Activated CD4-positive, alpha-beta T cell treated with anti-CD3 and anti-CD28 coated beads, Interleukin-2, amount 10 ng/mL, durations not matched to agents 24 days and 14 days (primary cell): ENCODE results near the gene ANKIB1. TPM values are rescaled to one million over a fixed set of nuclear protein-coding genes. Genes with fewer than 3 reads are reported as not detected.

Source experiments
- DNase-seq: peaks from one replicate; pipeline ENCODE4 v3.0.0; 2022
- H3K27ac Mint-ChIP-seq: one replicate; pipeline ENCODE4 v1.8.0; 2022; ENCODE audit warnings: mild to moderate bottlenecking, mixed read lengths
- H3K27me3 Mint-ChIP-seq: one replicate; pipeline ENCODE4 v1.8.0; 2022; ENCODE audit warnings: mixed read lengths
- H3K36me3 Mint-ChIP-seq: one replicate; pipeline ENCODE4 v1.8.0; 2022; ENCODE audit warnings: low read depth, mild to moderate bottlenecking, mixed read lengths
- H3K4me1 Mint-ChIP-seq: one replicate; pipeline ENCODE4 v1.8.0; 2021; ENCODE audit warnings: mixed read lengths
- H3K4me3 Mint-ChIP-seq: one replicate; pipeline ENCODE4 v1.8.0; 2022; ENCODE audit warnings: mild to moderate bottlenecking, moderate library complexity, mixed read lengths
- H3K9me3 Mint-ChIP-seq: one replicate; pipeline ENCODE4 v1.8.0; 2021; ENCODE audit warnings: mixed read lengths
- intact Hi-C: fragments of 100-400 bp; cut with micrococcal nuclease; formaldehyde crosslinking; loops from one replicate; pipeline ENCODE4 v1.15.1; 2023
- total RNA-seq: library from RNA; stranded (reverse); gene quantifications from 2 replicates; pipeline ENCODE4 v1.2.3, GENCODE V29; 2022

ANKIB1 gene, protein sequence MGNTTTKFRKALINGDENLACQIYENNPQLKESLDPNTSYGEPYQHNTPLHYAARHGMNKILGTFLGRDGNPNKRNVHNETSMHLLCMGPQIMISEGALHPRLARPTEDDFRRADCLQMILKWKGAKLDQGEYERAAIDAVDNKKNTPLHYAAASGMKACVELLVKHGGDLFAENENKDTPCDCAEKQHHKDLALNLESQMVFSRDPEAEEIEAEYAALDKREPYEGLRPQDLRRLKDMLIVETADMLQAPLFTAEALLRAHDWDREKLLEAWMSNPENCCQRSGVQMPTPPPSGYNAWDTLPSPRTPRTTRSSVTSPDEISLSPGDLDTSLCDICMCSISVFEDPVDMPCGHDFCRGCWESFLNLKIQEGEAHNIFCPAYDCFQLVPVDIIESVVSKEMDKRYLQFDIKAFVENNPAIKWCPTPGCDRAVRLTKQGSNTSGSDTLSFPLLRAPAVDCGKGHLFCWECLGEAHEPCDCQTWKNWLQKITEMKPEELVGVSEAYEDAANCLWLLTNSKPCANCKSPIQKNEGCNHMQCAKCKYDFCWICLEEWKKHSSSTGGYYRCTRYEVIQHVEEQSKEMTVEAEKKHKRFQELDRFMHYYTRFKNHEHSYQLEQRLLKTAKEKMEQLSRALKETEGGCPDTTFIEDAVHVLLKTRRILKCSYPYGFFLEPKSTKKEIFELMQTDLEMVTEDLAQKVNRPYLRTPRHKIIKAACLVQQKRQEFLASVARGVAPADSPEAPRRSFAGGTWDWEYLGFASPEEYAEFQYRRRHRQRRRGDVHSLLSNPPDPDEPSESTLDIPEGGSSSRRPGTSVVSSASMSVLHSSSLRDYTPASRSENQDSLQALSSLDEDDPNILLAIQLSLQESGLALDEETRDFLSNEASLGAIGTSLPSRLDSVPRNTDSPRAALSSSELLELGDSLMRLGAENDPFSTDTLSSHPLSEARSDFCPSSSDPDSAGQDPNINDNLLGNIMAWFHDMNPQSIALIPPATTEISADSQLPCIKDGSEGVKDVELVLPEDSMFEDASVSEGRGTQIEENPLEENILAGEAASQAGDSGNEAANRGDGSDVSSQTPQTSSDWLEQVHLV
- 54.3 and 55.7 TPM in 2 replicates for total RNA-seq

DNA sequence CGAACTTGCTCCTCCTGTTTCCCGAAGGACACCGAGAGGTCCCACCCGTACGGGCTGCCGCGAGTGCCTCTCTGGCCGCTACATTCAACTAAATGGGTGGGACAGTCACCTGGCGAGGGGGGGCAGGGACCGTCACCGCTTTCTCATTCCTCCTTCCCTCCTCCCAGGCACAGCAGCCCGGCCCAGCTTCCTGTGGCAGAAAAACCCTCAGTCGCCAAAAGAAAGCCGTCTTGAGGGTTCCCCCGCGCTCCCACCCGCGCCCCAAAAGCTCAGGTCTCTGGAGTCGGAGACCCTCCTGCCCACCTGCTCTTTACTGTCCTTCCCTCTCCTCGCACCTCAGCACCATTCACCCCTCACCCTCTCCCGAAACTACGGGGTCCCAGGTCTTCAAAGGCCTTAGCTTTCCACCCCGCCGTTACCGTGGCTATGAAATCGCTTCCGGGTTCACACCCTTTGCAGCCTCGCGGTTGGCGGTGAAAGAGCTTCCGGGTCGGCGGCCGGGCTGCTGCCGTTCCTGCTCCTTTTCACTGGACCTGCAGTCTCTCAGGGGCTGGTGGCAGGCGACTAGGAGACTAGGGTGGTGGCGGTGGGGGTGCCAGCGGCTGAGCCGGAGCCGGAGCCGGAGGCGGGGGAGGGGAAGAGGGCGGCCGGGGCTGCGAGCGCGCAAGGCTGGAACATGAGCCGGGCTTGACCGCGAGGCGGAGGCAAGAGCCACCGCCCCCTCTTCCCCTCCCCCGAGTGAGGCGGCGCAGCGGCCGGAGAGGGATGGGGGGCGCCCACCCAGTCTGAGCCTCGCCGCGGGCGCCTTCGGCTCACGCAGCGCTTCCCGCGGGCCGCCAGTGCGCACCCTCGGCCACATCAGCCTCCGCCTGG is at the start of gene ANKIB1, which contains the start of gene KRIT1:
ANKIB1 (plus strand) TSS at position 488 of the 873 bp plus-strand sequence. CDS start 49,005 bp downstream, outside the sequence.
KRIT1 (minus strand) TSS at position 428 of the 873 bp plus-strand sequence. CDS start 3,779 bp downstream, outside the sequence.
- peak; percentile 96 for DNase-seq
- Mint-ChIP-seq H3K27ac (peak within 1 kb of the TSS; percentile 99), H3K4me3 (peak within 1 kb of the TSS; percentile 98), H3K9me3 (no peaks in the 10 kb centered on the region), H3K36me3 (peaks cover 7% of the 10 kb centered on the region), H3K27me3 (no peaks in the 10 kb centered on the region), H3K4me1 (peaks cover 32% of the 10 kb centered on the region)
- intact Hi-C loops = loop anchor here (1.0 to 10.0 kb wide), 9 partner anchors 67 to 872 kb away; partner anchors contain the start of genes AKAP9, CYP51A1, GATAD1 and LRRD1

DNA sequence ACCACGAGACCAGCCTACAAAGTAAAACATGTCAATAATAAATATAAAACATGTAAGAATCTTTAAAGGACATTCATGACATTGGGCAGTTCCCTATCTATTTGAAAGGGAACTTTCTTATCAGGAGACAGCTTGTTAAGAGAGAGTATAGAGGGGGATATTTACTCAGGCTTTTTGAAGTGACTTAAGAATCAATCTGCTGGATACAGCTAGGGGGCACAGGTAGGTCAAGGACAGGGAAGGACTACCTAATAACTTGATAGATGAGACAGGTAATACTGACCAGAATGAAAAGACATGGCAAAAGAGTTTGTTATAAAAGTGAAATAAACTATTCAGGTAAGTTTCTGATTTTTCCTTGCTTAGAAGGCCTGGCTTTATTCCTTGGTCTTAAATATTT is 45.0 kb upstream of the ANKIB1 start:
- Mint-ChIP-seq H3K9me3 (peaks cover under 1% of the 10 kb centered on the region), H3K27me3 (no peaks in the 10 kb centered on the region), H3K27ac (no peak overlapping the region), H3K4me1 (no peaks in the 10 kb centered on the region), H3K4me3 (no peak overlapping the region), H3K36me3 (peaks cover 48% of the 10 kb centered on the region)
- intact Hi-C loops = no loop called here
- DNase-seq = no peak

DNA sequence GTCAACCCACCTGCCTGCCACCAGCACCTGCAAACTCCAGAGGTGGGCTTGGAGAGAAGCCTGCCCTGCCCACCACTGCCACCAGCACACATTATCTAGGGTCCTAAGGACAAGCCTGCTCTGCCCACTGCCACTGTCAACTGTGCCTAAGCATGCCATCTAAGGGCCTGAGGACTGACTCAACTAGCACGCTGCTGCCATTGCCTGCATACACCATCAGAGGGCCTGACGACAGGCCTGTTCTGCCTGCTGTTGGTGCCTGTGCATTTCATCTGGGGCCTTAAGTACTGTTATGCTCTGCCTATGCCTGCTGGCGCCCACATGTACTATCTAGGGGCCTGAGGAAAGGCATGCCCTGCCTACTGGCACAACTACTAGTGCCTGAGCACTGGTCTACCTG is 39.8 kb upstream of the ANKIB1 start:
- Mint-ChIP-seq H3K4me1 (peaks cover 13% of the 10 kb centered on the region), H3K36me3 (peaks cover 75% of the 10 kb centered on the region), H3K27me3 (no peaks in the 10 kb centered on the region), H3K4me3 (no peak overlapping the region), H3K27ac (no peak overlapping the region), H3K9me3 (peaks cover 25% of the 10 kb centered on the region)
- no peak for DNase-seq
- intact Hi-C loops = no loop called here

DNA sequence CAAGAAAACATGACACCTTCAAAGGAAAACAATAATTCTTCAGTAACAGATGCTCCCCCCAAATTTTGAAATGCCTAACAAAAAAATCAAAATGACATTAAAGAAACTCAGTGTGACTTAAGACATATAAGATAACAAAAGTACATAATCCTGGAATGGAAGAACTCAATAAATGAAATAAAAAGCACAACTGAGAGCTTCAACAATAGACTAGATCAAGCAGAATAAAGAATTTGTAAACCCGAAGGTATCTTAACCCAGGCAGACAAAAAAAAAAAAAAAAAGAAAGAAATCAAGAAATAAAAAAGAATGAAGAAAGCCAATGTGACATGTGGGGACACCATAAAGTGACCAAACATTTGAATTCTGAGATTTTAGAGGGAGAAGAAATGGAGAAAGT is 39.1 kb upstream of the ANKIB1 start:
- DNase-seq = no peak
- H3K36me3 Mint-ChIP-seq = peaks cover 77% of the 10 kb centered on the region
- intact Hi-C loops = no loop called here
- peaks cover 15% of the 10 kb centered on the region for H3K4me1 Mint-ChIP-seq
- H3K4me3 Mint-ChIP-seq = no peak overlapping the region
- no peaks in the 10 kb centered on the region for H3K27me3 Mint-ChIP-seq
- H3K27ac Mint-ChIP-seq = no peak overlapping the region
- H3K9me3 Mint-ChIP-seq = peaks cover 29% of the 10 kb centered on the region

DNA sequence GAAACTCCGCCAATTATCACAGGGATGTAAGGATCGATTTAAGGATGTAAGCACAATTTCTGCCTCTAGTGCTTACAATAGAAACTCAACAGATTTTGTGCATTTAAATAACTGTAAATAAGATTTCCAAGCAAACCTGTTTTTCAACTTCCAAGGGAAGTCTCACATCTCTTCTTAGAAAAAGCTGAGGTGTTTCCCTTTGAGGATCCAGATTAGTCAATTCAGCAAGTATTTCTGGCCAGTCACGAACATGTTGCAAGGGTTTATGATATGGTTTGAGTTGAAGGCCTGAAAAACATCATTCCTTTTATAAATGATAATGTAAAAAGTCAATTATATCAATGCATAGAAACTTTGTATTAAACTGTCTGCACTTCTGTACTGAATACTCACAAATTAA is 24.0 kb upstream of the ANKIB1 start:
- Mint-ChIP-seq H3K4me1 (no peaks in the 10 kb centered on the region), H3K9me3 (no peaks in the 10 kb centered on the region), H3K4me3 (no peak overlapping the region), H3K27ac (no peak overlapping the region), H3K27me3 (no peaks in the 10 kb centered on the region), H3K36me3 (peaks cover 58% of the 10 kb centered on the region)
- no peak for DNase-seq
- intact Hi-C loops = no loop called here

DNA sequence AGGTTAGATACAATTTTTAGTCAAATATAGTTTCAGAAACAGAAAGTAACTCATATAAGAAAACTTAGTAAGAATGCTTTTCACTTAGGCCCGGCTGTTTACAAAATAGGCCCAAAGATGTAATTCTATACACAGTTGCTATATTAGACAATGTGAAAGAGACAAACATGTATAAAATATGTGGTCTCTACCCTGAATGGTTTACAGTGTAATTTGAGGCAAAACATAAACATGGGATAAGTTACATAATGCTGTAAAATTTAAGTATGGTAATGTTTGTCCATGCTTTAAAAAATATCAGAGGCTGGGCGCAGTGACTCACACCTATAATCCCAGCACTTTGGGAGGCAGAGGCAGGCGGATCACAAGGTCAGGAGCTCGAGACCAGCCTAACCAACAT is 18.8 kb upstream of the ANKIB1 start:
- Mint-ChIP-seq H3K4me3 (no peak overlapping the region), H3K27ac (no peak overlapping the region), H3K9me3 (peaks cover 4% of the 10 kb centered on the region), H3K4me1 (peaks cover 11% of the 10 kb centered on the region), H3K36me3 (peaks cover 56% of the 10 kb centered on the region), H3K27me3 (no peaks in the 10 kb centered on the region)
- intact Hi-C loops = no loop called here
- DNase-seq = no peak

DNA sequence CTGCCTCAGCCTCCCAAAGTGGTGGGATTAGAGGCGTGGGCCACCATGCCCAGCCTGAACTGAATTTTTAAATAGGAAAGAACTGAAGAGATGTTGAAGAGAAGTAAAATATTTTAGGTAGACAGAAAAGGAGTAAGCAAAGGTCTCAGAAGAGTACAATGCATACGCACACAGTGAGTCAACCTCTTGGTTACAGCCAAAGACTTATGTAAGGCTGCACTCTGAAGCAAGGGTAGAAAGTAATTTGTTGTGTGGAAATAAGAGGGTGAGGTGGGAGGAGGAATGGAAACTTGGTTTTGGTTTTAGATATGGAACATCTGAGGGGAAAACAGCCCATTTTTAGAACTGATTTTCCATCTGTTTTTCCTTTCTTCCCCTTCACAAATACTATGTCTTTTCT is 17.7 kb upstream of the ANKIB1 start:
- intact Hi-C loops = no loop called here
- Mint-ChIP-seq H3K27ac (peak overlapping the region; percentile 69), H3K36me3 (peaks cover 63% of the 10 kb centered on the region), H3K27me3 (no peaks in the 10 kb centered on the region), H3K4me1 (peaks cover 11% of the 10 kb centered on the region), H3K9me3 (peaks cover 4% of the 10 kb centered on the region), H3K4me3 (no peak overlapping the region)
- no peak for DNase-seq

DNA sequence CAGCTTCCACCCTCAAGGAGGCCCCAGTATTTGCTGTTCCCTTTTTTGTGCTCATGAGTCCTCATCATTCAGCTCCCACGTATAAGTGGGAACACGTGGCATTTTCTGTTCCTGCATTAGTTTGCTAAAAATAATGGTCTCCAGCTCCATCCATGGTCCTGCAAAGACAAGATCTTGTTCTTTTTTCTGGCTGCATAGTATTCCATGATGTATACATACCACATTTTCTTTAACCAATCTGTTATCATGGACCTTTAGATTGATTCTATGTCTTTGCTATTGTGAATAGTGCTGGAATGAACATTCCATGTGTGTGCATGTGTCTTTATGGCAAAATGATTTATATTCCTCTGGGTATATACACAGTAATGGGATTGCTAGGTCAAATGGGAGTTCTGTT is 17.0 kb upstream of the ANKIB1 start:
- intact Hi-C loops = no loop called here
- Mint-ChIP-seq H3K9me3 (peaks cover 4% of the 10 kb centered on the region), H3K4me1 (peaks cover 11% of the 10 kb centered on the region), H3K27me3 (no peaks in the 10 kb centered on the region), H3K4me3 (no peak overlapping the region), H3K27ac (peak overlapping the region; percentile 69), H3K36me3 (peaks cover 65% of the 10 kb centered on the region)
- DNase-seq = no peak

DNA sequence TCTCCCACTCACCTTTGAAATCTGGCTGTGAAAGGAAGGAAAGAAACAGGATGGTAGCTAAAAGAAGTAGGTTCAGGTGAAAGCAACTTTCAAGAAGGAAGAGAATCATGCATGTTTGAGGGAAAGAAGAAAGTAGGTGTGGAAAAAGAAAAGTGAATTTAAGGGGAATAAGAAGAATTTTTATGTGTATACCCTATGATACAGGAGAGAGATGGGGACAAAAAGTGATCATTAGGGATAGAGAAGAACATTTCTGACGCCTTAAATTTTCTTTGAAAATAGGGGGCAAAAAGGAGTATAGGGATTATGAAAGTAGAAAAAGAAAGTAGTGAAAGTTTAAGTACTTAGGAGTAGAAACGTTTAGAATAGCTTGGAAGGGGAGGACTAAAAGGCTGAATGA is 15.2 kb upstream of the ANKIB1 start:
- H3K4me1 Mint-ChIP-seq = peaks cover 11% of the 10 kb centered on the region
- H3K9me3 Mint-ChIP-seq = peaks cover 4% of the 10 kb centered on the region
- peak overlapping the region; percentile 60 for H3K27ac Mint-ChIP-seq
- H3K27me3 Mint-ChIP-seq = no peaks in the 10 kb centered on the region
- no peak overlapping the region for H3K4me3 Mint-ChIP-seq
- no peak for DNase-seq
- peaks cover 75% of the 10 kb centered on the region for H3K36me3 Mint-ChIP-seq
- intact Hi-C loops = no loop called here

DNA sequence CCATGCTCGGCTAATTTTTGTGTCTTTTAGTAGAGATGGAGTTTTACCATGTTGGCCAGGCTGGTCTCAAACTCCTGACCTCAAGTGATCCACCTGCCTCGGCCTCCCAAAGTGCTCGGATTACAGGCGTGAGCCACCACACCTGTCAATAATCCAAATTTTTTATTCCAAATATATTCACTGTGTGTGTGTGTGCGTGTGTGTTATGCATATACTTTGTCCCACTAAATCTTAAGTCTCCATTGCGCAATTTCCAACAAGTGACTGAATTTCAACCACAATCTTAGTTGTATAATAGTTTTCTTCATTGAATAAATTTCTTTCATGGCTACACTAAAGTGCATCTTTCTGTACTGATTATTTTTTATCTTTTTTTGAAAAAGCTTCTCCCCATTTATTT is 2.8 kb upstream of the ANKIB1 start:
- Mint-ChIP-seq H3K4me3 (no peak overlapping the region), H3K27ac (no peak overlapping the region), H3K9me3 (no peaks in the 10 kb centered on the region), H3K4me1 (peaks cover 28% of the 10 kb centered on the region), H3K36me3 (peaks cover 19% of the 10 kb centered on the region), H3K27me3 (no peaks in the 10 kb centered on the region)
- DNase-seq = no peak
- intact Hi-C loops = loop anchor here (10.0 kb wide), 1 partner anchor 92 kb away; no protein-coding TSS in a partner anchor

DNA sequence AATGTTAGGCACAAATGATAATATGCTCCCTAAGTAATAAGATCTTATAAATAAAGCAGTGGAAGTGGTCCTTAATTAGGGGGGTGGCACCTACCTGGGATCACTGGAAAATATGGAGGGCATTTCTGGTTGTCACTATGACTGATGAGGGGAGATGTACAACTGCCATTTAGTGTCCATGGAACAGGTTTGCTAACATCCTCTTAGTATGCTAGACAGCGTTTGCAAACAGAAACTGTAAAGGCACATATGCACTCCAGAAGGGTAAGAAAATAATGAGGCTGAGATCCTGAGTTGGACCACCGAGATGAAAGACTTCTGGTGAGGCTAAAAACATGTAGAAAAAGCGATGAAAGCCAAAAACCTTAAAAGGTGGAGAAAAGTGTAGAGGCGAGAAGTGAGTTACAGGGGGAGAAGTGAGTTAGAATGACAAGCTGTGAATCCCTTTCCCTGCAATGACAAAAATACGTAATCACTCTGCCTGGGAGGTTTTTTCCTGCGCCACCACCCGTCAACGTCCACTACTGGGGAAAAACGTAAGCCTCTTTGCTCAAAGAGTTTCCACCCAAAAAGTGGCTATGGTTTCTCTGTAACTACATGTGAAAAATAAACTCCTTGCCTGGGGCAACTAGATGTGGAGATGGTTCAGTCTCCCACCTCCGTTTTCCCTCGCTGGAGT is 827 bp upstream of the ANKIB1 start:
- Mint-ChIP-seq H3K9me3 (no peaks in the 10 kb centered on the region), H3K4me3 (peak overlapping the region; percentile 98), H3K27me3 (no peaks in the 10 kb centered on the region), H3K27ac (peak overlapping the region; percentile 99), H3K36me3 (peaks cover 10% of the 10 kb centered on the region), H3K4me1 (peaks cover 32% of the 10 kb centered on the region)
- intact Hi-C loops = loop anchor here (1.0 to 10.0 kb wide), 7 partner anchors 90 to 872 kb away; partner anchors contain the start of genes AKAP9, GATAD1, MTERF1 and PEX1
- DNase-seq = no peak

DNA sequence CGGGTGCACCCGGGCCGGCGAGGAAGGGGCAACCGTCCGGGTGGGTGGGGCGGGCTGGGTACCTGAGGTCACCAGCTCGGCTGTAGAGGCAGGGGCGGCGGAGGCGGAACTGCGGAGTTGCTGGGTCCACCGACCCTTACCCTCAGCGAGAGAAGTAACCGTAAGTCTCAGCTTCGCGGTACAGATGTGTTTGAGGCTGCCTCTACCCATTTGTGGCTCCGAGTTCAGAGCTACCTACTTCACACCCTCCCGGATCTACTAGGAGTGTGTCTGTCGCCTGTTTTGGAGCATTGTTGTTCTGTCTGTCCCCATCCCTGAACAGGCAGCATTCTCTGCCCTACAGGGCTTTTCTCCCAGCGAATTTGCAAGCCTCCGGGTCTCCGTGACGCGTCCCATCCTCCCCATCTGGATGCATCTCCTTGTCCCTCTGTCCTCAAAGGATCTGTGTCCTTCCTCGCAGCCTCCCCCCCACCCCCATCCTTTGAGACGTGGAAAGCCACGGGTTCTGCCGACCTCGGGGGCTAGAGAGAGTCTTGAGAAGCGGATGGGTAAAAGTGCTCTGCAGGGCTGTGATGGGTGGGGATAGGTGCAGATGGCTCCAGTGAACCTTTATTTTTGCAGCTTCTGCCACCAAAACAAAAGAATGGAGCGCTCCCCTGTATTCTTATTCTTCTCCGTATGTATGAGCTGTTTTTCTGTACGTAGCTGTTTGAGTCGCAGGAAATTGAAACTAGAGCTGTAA is 757 bp downstream of the ANKIB1 start:
- Mint-ChIP-seq H3K4me1 (peaks cover 38% of the 10 kb centered on the region), H3K27ac (peak overlapping the region; percentile 91), H3K36me3 (peaks cover 8% of the 10 kb centered on the region), H3K27me3 (no peaks in the 10 kb centered on the region), H3K9me3 (no peaks in the 10 kb centered on the region), H3K4me3 (peak overlapping the region; percentile 98)
- intact Hi-C loops = loop anchor here (1.0 to 10.0 kb wide), 7 partner anchors 68 to 871 kb away; partner anchors contain the start of genes CYP51A1, LRRD1, MTERF1 and PEX1
- no peak for DNase-seq
